Activated T-helper 1 cell treated with Interleukin-2 at 50 U/mL for 16 hours (primary cell): Measurements from ENCODE around the gene NOCT.
"Not testable (repeated sequence)": the region's sequence is repeated elsewhere in the genome, so short reads cannot be mapped to it uniquely, and the experiment has no call there.

Experiments used
- DNase-seq: peaks from one replicate; pipeline ENCODE4 v3.0.0-alpha.2; 2020; ENCODE audit warnings: low read depth

The NOCT gene

GRCh38 chr4:139011225-139011950 lies 4.2 kb upstream of the NOCT start:
- DNase-seq, result no peak

GRCh38 chr4:139014371-139015268 lies 961 bp upstream of the NOCT start:
- DNase-seq, result no peak

GRCh38 chr4:139015948-139016471 lies 429 bp downstream of the NOCT start:
- DNase-seq, result peak; percentile 23

- no peak for DNase-seq
Measured at GRCh38 chr4:139017861-139018260, 2.3 kb downstream of the NOCT start.

GRCh38 chr4:139018501-139018900 lies 2.9 kb downstream of the NOCT start:
- DNase-seq, result no peak

GRCh38 chr4:139018971-139019758 lies 3.6 kb downstream of the NOCT start:
- no peak for DNase-seq

- no peak for DNase-seq
Measured at GRCh38 chr4:139020384-139020783, 4.8 kb downstream of the NOCT start.

GRCh38 chr4:139021071-139021470 lies 5.5 kb downstream of the NOCT start:
- not testable (repeated sequence) for DNase-seq

GRCh38 chr4:139022835-139023234 lies 7.3 kb downstream of the NOCT start:
- no peak for DNase-seq

- no peak for DNase-seq
Measured at GRCh38 chr4:139024686-139025085, 9.1 kb downstream of the NOCT start.

GRCh38 chr4:139025841-139026240 lies 10.3 kb downstream of the NOCT start:
- DNase-seq, result no peak

- no peak for DNase-seq
Measured at GRCh38 chr4:139027776-139028175, 12.2 kb downstream of the NOCT start.

GRCh38 chr4:139028191-139028661 lies 12.6 kb downstream of the NOCT start:
- no peak for DNase-seq

GRCh38 chr4:139029866-139030363 lies 14.3 kb downstream of the NOCT start:
- DNase-seq, result not testable (repeated sequence)

GRCh38 chr4:139030614-139031235 lies 15.1 kb downstream of the NOCT start:
- DNase-seq, result peak; percentile 52

- DNase-seq, result no peak
Measured at GRCh38 chr4:139035650-139036049, 20.1 kb downstream of the NOCT start.

- DNase-seq, result no peak
Measured at GRCh38 chr4:139036885-139037284, 21.3 kb downstream of the NOCT start.

- DNase-seq, result no peak
Measured at GRCh38 chr4:139038874-139039443, 23.4 kb downstream of the NOCT start.

GRCh38 chr4:139042981-139043460 lies 27.4 kb downstream of the NOCT start:
- no peak for DNase-seq

GRCh38 chr4:139044291-139044690 lies 28.7 kb downstream of the NOCT start:
- DNase-seq, result no peak

GRCh38 chr4:139048026-139048425 lies 32.4 kb downstream of the NOCT start:
- DNase-seq, result no peak
